Fibroblast of skin of right quadriceps (primary cell): ENCODE results near the gene GLI2.

Experiments
- DNase-seq: peaks from one replicate; pipeline ENCODE4 v3.0.0-alpha.2; 2013

GLI2 gene

GRCh38 chr2:120735746-120736170 is at the start of gene GLI2:
TSS of gene GLI2 (plus strand) at chr2:120735868. CDS start at chr2:120797321, 61,453 bp downstream.
- peak; percentile 90 for DNase-seq

GRCh38 chr2:120685974-120686297 is 49.7 kb upstream of the GLI2 start:
- DNase-seq: no peak

- DNase-seq: no peak
Measured at GRCh38 chr2:120686511-120687168, 49.0 kb upstream of the GLI2 start.

GRCh38 chr2:120687210-120687609 is 48.5 kb upstream of the GLI2 start:
- no peak for DNase-seq

GRCh38 chr2:120690521-120690920 is 45.1 kb upstream of the GLI2 start:
- no peak for DNase-seq

GRCh38 chr2:120691410-120691809 is 44.3 kb upstream of the GLI2 start:
- DNase-seq: no peak

- DNase-seq: no peak
Measured at GRCh38 chr2:120692691-120693090, 43.0 kb upstream of the GLI2 start.

- DNase-seq: no peak
Measured at GRCh38 chr2:120693121-120693520, 42.5 kb upstream of the GLI2 start.

GRCh38 chr2:120694034-120694433 is 41.6 kb upstream of the GLI2 start:
- no peak for DNase-seq

GRCh38 chr2:120697471-120697870 is 38.2 kb upstream of the GLI2 start:
- no peak for DNase-seq

GRCh38 chr2:120699292-120699691 is 36.4 kb upstream of the GLI2 start:
- DNase-seq: no peak

GRCh38 chr2:120700659-120701058 is 35.0 kb upstream of the GLI2 start:
- DNase-seq: no peak

- no peak for DNase-seq
Measured at GRCh38 chr2:120701096-120701495, 34.6 kb upstream of the GLI2 start.

GRCh38 chr2:120701499-120701898 is 34.2 kb upstream of the GLI2 start:
- DNase-seq: no peak

GRCh38 chr2:120702061-120702460 is 33.6 kb upstream of the GLI2 start:
- DNase-seq: no peak

GRCh38 chr2:120702801-120703200 is 32.9 kb upstream of the GLI2 start:
- no peak for DNase-seq

- DNase-seq: peak; percentile 85
Measured at GRCh38 chr2:120703330-120703994, 32.2 kb upstream of the GLI2 start.

GRCh38 chr2:120704696-120705095 is 31.0 kb upstream of the GLI2 start:
- no peak for DNase-seq

GRCh38 chr2:120707816-120708215 is 27.9 kb upstream of the GLI2 start:
- DNase-seq: no peak

GRCh38 chr2:120708944-120709607 is 26.6 kb upstream of the GLI2 start:
- no peak for DNase-seq

- DNase-seq: no peak
Measured at GRCh38 chr2:120709608-120710041, 26.0 kb upstream of the GLI2 start.

- peak; percentile 86 for DNase-seq
Measured at GRCh38 chr2:120710256-120710655, 25.4 kb upstream of the GLI2 start.

- DNase-seq: no peak
Measured at GRCh38 chr2:120711694-120712093, 24.0 kb upstream of the GLI2 start.

- DNase-seq: peak; percentile 81
Measured at GRCh38 chr2:120712180-120712681, 23.4 kb upstream of the GLI2 start.
